ENCODE results near the gene CABP1.
"Not testable (repeated sequence)": the region's sequence is repeated elsewhere in the genome, so short reads cannot be mapped to it uniquely, and the experiment has no call there.

Gene CABP1

DNA sequence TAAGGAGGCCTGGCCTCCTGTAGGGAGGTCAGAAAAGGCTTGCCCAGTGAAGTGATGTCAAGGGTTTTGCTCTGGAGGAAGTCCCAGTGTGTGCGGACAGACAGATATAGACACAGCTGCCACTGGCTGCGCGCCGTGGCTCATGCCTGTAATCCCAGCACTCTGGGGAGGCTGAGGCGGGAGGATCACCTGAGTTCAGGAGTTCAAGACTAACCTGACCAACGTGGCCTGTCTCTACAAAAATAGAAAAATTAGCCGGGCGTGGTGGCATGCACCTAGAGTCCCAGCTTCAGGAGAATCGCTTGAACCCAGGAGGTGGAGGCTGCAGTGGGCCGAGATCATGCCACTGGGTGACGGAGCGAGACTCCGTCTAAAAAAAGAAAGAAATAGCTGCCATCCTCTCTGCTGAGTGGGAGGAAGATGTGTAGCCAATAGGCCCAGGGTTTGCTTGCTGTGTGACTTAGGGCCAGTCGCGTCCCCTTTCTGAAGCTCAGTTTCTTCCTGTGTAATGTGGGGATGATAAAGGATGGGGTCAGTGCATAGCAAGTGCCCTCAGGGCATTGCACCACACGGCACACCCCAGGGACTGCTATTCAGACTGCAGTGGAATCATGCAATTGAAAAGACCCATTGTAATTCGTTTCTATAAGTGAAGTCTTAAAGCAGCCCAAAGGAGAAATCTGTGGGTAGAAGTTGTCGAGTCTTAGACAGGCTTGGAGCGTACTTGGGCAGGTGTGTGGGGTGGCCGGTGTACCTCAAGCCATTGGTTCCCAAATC lies 27.9 kb downstream of the CABP1 start:
- no peaks in the 10 kb centered on the region for H3K9me3 ChIP-seq (ENCODE audit: low read length)
- no peak overlapping the region for H2AFZ ChIP-seq (ENCODE audit: low read length)
- peaks cover 22% of the 10 kb centered on the region for H3K4me1 ChIP-seq (ENCODE audit: insufficient read depth, low read length, severe bottlenecking)
- no peaks in the 10 kb centered on the region for H3F3A ChIP-seq (ENCODE audit: insufficient read depth, low read length)
- H3K9ac ChIP-seq (ENCODE audit: low read length), result no peak overlapping the region
- H3K4me2 ChIP-seq (ENCODE audit: low read length), result no peak overlapping the region
- no peak overlapping the region for H3K27ac ChIP-seq (ENCODE audit: low read depth, low read length, poor library complexity, severe bottlenecking)
- no peaks in the 10 kb centered on the region for H4K20me1 ChIP-seq (ENCODE audit: insufficient read depth, low read length)
- TF ChIP-seq, protein P1, sequence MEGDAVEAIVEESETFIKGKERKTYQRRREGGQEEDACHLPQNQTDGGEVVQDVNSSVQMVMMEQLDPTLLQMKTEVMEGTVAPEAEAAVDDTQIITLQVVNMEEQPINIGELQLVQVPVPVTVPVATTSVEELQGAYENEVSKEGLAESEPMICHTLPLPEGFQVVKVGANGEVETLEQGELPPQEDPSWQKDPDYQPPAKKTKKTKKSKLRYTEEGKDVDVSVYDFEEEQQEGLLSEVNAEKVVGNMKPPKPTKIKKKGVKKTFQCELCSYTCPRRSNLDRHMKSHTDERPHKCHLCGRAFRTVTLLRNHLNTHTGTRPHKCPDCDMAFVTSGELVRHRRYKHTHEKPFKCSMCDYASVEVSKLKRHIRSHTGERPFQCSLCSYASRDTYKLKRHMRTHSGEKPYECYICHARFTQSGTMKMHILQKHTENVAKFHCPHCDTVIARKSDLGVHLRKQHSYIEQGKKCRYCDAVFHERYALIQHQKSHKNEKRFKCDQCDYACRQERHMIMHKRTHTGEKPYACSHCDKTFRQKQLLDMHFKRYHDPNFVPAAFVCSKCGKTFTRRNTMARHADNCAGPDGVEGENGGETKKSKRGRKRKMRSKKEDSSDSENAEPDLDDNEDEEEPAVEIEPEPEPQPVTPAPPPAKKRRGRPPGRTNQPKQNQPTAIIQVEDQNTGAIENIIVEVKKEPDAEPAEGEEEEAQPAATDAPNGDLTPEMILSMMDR (IDR thresholded peaks at IDR 0.05; ENCODE audit: low read length), result no peak
- no peak for TF ChIP-seq EZH2 (IDR thresholded peaks at IDR 0.05; ENCODE audit: borderline replicate concordance, low read length)
- no peak overlapping the region for H3K4me3 ChIP-seq (ENCODE audit: low read depth, low read length, poor library complexity, severe bottlenecking)
- H3K27me3 ChIP-seq (ENCODE audit: insufficient read depth, low read length), result no peaks in the 10 kb centered on the region; the same call in 1 of the 2 replicates
- H3K9me2 ChIP-seq (ENCODE audit: low read depth, low read length), result no peaks in the 10 kb centered on the region
- H3K36me3 ChIP-seq (ENCODE audit: insufficient read depth, low read length), result no peaks in the 10 kb centered on the region
- no peaks in the 10 kb centered on the region for H3K79me2 ChIP-seq (ENCODE audit: insufficient read depth, low read length)

DNA sequence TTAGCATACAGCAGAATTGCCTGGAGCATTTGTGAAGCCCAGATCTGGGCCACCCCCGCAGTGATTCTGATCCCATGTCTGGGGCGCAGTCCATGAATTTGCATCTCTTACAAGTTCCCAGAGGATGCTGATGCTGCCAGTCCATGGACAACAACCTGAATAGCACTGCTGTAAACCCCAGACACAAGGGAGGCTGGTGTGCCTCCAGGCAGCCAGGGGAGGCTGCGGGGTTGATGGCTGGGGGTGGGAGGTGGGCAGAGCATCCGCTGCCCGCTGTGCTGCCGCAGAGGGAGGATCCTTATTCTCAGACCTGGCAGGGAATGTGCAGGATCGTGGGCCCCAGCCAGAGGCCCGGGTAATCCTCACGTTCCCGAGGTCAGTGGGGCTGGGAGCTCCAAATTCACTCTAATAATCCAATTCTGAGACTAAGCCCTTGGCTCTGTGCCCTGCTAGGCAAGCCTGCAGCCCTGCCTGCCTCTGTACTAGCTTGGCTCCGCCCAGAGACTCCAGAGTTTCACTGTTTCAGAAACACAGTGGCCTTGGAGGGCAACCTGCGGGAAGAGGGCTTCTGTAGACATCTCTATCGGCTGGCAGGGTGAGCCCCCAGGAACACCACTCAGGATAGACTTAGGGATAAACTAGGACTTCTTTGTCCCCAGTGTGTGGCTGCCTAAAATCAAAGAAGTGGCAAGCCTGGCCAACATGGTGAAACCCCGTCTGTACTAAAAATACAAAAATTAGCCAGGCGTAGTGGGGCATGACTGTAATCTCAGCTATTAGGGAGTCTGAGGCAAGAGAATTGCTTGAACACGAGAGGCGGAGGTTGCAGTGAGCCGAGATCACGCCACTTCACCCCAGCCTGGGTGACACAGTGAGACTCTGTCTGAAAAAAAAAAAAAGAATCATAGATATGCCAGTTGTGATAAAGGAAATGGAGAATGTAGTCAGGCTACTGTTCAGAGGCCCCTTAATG lies 28.7 kb downstream of the CABP1 start:
- H3K9me3 ChIP-seq (ENCODE audit: low read length), result no peaks in the 10 kb centered on the region

DNA sequence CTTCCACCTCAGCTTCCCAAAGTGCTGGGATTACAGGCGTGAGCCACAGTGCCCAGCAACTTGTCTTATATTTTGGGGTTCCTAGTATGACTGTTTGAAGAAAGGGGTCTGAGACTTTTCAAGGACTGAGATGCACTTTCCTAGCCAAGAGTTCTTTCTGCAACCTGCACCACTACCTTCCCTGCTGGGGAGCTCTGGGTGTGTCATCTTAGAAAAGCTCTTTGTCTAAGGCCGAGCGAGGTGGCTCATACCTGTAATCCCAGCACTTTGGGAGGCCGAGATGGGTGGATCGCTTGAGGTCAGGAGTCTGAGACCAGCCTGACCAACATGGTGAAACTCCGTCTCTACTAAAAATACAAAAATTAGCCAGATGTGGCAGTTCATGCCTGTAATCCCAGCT lies 29.8 kb downstream of the CABP1 start:
- H3K9ac ChIP-seq (ENCODE audit: low read length); H3K79me2 ChIP-seq (ENCODE audit: insufficient read depth, low read length); H3K36me3 ChIP-seq (ENCODE audit: insufficient read depth, low read length); H3K4me3 ChIP-seq (ENCODE audit: low read depth, low read length, poor library complexity, severe bottlenecking); H2AFZ ChIP-seq (ENCODE audit: low read length); H3K4me2 ChIP-seq (ENCODE audit: low read length); H3F3A ChIP-seq (ENCODE audit: insufficient read depth, low read length); H3K9me2 ChIP-seq (ENCODE audit: low read depth, low read length); H3K27me3 ChIP-seq (ENCODE audit: insufficient read depth, low read length); H3K9me3 ChIP-seq (ENCODE audit: low read length); H4K20me1 ChIP-seq (ENCODE audit: insufficient read depth, low read length); H3K27ac ChIP-seq (ENCODE audit: low read depth, low read length, poor library complexity, severe bottlenecking): not testable (repeated sequence)
- H3K4me1 ChIP-seq (ENCODE audit: insufficient read depth, low read length, severe bottlenecking), result peaks cover 22% of the 10 kb centered on the region

More for the DNA sequence above, 28.7 kb downstream of the CABP1 start:
- no peaks in the 10 kb centered on the region for H4K20me1 ChIP-seq (ENCODE audit: insufficient read depth, low read length)
- TF ChIP-seq, protein P1 (IDR thresholded peaks at IDR 0.05; ENCODE audit: low read length), result no peak
- no peak for TF ChIP-seq EZH2 (IDR thresholded peaks at IDR 0.05; ENCODE audit: borderline replicate concordance, low read length)
- peak overlapping the region; percentile 4 for H3K27ac ChIP-seq (ENCODE audit: low read depth, low read length, poor library complexity, severe bottlenecking)
- H3K79me2 ChIP-seq (ENCODE audit: insufficient read depth, low read length), result no peaks in the 10 kb centered on the region
- peak overlapping the region; percentile 38; the same call in 1 of the 2 replicates for H3K4me2 ChIP-seq (ENCODE audit: low read length)
- no peaks in the 10 kb centered on the region for H3F3A ChIP-seq (ENCODE audit: insufficient read depth, low read length)
- H3K4me1 ChIP-seq (ENCODE audit: insufficient read depth, low read length, severe bottlenecking), result peaks cover 22% of the 10 kb centered on the region
- H3K4me3 ChIP-seq (ENCODE audit: low read depth, low read length, poor library complexity, severe bottlenecking), result peak overlapping the region; percentile 1
- no peak overlapping the region for H2AFZ ChIP-seq (ENCODE audit: low read length)
- no peak overlapping the region; the same call in 1 of the 2 replicates for H3K9ac ChIP-seq (ENCODE audit: low read length)
- H3K9me2 ChIP-seq (ENCODE audit: low read depth, low read length), result no peaks in the 10 kb centered on the region
- H3K27me3 ChIP-seq (ENCODE audit: insufficient read depth, low read length), result no peaks in the 10 kb centered on the region; the same call in 1 of the 2 replicates
- no peaks in the 10 kb centered on the region for H3K36me3 ChIP-seq (ENCODE audit: insufficient read depth, low read length)

Measured in OCI-LY1 (cell line).